ENCODE data around the gene PLXNA2. TPM values are rescaled to one million over a fixed set of nuclear protein-coding genes. Genes with fewer than 3 reads are reported as not detected.
A peak's percentile ranks its signal among the peaks of the same experiment; 100 is the strongest.

Gene PLXNA2
- total RNA-seq, 1 donor from 2014 or later = 54.8 TPM

DNA sequence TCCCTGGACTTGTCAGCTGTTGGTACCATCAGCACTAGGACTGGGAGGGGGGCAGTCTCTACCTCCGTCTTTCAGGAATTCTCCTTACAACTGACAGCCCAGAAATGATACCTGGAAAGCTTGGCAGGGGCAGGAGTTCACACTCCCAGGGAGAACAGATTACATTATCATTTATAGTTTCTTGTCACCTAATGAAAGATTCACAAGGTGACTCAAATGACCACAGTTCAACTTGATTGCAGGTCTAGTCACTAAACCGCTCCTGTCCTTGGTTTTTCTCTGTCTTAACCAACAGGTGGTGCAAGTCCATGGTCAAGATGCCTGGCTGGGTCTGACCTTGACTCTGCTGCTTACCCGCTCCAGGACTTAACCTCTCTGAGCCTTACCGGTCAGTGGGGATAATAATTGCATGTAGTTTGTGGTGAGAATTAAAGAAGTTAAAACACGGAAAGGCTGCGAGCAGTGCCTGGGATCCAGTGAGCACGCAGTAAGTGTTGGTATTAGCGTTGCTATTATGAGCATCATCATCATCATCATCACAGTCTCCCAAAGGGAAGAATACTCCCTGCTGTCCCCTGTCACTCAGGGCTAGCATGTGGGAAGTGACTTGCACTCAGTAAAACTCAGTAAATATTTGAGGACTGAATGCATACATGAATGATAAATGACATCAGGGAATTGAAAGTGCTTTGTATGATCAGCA, 207.9 kb downstream of the PLXNA2 start:
- peak; percentile 28 for DNase-seq

DNA sequence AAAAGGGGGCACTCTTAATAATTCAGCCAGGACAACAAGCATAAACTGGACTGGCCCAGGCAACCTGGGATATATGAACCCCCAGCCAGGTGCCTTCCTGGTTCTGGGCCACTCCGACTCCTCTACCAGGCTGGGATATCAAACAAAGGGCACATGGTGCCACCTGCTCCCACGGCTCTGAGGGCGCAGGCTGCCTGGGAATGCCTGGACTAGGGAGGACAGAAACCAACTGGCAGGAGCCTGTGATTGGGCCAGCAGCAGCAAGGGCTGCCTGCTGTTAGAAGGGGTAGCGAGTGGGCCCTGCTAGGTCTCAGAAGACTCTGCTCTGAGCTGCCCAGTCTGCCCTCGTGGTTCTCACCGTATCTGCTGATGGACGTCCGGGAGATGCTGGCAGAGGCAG, 210.0 kb downstream of the PLXNA2 start:
- no peak for DNase-seq

DNA sequence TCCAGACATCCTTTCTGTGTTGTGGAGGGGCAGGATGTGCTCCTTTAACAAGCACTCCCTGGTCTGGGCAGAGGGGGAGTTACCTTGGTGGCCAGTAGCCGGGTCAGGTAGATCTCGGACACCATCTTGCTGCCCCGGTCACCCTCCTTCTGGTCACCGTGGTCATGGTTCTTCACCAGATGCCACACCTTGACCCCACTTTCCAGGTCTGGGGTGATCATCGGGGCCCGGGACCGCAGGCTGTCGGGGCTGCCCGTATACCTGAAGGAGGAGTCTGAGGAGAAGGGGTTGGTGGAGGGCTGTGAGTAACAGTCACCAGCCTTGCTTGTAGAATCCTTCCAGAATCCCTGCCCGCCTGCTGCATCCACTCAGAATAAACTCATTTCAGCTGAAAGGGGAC, 210.9 kb downstream of the PLXNA2 start:
- DNase-seq = no peak

DNA sequence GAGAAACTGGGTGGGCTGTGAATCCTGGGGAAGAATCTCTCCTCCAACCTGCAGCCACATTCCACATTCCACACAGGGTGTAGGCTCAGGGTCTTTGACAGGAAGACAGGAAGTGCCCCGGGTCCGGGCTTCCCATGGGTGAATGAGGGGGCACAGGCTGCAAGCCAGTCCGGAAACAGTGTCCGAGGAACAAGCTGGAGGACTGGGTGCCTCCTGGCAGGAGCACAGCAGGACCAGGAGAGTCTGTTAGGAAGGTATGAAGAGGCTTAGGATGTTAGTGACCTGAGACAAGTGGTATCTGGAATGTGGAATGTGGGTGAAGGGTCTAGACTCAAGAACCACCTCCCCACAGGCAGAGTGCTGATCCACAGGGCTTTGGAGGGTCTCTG, 212.3 kb downstream of the PLXNA2 start:
- DNase-seq = no peak

DNA sequence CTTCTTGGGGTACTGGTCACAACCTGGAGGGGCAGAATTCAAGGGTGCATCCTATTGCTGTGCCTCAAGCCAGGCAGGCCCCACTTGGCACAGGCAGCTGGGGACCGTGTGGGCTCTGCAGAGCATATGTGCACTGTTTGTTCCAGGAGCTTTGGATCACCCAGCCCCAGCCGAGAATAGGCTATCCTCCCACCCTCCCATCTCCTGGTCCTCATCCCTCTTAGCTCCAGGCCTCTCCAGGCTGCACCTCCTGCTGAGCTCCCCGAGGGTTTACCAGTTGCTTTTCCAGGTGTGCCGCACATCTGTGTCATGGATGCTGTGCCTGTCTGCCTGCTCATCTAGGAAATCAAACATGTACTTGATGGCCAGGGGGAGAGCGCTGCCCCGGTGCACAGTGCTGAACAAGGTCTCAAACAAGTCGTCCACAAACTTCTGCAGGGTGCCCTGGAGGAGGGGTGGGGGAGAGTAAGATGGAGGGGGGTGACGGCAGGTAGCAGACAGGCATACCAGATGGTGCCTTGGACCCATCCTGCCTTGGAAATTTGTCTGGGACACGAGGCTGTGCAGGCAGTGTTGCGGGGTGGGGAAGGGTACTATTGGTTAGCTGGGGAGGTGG, 212.8 kb downstream of the PLXNA2 start:
- no peak for DNase-seq

DNA sequence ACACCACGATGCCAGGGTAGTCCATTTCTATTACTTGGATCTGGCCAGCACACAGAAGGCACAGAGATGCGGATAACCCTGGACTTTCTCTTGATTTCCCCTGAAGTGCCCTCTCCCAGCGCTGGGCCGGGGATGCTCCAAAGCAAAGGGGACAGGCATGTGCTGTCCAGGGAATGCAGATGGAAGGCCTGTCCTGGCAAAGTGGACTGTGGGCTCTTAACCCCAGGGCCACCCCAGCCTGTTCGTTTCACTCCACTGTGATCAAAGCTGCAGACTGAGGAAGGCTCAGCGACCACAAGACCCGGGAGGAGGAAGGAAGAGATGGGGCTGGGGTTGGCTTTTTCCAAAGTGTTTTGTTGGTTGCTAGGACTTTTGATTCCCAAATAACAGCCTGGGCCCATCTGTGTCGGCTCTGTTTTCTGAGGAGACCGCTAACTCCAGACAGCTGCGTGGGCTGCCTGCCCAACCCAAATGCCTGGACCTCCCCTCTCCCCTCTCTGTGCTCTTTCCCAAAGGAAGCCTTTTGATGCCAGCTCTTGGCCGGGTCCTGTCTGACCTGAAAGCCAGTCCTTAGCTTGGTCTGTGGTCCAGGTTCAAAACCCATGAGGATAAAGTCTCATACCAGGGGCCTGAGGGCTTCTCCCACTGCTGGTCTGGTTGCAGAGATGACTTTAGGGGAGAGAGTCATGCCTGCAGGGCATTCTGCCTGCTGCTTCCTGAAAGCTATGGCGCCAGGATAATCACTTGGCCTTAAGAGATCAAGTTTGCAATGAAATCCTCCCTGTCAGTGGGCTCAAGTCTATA, 213.7 kb downstream of the PLXNA2 start:
- peak; percentile 74 for DNase-seq

DNA sequence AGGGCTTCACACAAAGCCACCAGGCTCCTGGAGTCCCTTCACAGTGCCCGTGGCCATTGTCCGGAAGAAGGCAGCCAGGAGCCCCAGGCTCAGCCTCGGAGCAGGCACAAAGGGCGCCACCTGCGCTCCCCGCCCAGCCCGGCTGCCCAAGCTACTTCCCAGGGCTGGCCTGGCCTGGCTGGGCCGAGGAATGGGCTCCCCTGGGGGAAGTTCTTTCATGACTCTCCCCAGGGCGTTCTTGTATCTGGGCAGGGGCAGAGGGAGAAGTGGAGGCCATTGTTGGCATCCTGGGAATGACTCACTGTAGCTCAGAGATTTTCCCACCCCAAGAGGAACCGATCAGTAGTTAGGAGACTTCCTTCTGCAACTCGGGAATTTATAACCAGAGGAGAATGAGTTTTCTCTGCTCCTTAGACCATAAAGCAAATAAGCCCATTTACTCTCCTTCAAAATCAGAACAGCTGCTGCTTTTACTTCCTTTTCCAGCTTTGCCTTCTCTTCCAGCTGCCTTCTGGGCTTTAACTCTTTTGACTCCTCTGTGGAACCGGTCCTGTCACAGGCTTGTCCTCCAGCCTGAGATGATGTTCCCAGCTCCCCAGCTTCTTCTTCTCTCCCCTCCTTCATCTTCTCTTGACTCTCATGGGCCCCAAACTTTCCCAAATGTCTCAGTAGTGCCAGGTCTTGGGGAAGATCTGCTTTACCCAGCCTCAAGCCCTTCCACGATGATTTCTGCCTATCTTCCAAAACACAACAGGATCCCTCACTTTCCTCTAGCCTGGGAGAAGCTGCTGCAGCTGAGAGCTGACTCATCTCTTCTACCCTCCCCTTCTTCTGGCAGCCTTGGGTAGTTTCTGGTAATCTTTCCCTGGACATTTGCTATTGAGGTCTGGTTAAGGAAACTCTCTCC, 214.6 kb downstream of the PLXNA2 start:
- DNase-seq = peak; percentile 90

DNA sequence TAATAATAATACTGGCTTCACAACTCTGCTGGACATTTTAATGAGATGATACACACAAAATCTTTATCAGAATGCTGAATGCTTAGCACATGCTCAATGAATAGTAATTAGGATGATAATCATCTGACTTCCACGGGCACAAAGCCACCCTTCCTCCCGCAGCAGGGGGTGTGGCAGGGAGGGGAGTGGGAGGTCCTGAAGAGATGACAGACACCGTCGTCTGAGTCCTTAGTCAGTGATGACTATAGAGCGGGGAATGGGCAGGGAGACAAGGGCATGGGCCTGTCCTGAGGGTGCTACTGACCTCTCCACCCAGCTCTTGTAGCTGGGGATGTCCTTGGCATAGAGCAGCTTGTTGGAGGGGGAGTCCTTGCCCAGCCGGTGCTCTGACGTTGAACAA, 215.7 kb downstream of the PLXNA2 start:
- no peak for DNase-seq

DNA sequence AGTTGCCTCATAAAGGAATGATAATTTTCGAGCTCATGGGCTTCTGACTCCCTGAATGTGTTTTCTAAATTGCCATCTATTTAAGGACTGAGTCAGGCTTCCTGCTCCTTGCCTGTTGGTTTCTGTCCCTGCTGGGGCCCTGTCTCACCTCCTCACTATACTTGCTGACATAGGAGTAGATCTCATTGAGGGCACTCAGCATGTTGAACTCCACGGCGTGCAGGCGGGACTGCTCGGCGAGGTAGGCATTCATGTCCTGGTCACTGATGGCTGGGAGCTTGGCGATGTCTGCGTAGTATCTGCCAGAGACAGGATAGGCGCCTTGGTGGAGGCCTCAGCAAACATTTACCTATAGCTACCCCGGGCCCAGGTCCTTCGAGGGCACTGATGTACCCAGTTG, 216.3 kb downstream of the PLXNA2 start:
- no peak for DNase-seq

DNA sequence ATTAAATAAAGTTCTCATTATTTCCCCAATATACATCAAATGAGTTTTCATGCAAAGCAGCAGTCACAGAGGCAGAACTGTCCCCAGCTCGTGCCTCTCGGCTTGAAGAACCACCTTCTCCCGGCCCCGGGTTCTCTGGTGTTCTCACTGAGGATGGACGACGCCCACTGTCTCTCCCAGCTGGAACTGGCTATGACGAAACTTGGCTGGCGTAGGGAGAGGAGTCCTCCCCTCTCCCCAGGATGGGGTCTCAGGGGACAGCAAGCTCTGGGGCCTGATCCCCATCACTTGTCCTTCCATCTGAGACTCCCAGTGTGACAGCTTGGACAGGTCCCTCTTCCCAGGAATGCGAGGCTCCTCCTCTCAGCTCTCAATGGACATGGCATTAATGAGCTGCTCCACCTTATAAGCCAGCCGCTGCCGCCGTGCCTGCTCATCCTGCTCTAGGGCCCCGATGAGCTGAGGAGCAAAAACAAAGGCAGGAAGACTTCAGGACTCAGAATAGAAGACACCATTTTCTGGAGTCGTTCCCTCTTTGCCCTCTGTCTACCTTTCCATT, 217.2 kb downstream of the PLXNA2 start:
- no peak for DNase-seq

DNA sequence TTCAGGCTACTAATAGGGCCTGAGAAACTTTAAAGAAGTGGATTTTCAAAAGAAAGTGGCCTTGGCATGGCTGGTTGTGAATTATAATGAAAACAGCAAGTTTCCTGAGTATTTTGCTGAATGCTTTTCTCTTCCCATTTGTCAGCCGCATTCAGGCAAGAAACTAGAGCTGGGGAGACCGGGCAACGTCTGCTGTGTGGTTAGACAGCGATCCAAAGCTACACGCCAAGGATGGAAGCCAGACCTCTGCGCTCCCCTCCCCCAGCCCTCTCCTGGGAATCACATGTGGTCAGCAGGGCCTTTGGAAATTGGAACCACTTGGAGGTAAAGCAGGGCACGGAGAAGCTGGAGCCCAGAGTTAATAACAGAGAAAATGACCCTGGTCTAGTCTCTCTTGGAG, 219.2 kb downstream of the PLXNA2 start:
- DNase-seq = no peak

DNA sequence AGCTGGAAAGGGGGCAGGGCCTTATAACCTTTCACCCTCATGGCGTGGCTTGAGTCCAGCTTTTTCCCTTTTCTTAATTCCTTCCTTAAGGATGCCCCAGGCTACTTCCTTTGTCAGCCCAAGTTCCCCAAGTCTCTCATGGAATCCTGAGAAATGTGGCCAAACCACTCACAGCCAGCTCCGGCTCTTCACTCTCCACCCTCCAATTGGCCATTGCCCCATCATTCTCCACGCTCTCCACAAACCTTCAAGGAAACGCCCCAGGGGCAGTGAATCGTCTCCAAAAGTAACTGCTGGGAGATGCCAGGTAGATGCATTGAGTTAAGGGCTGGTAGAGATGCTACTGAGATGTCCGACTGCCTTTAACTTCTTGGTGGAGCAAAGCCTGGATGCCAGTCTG, 219.8 kb downstream of the PLXNA2 start:
- DNase-seq = no peak

DNA sequence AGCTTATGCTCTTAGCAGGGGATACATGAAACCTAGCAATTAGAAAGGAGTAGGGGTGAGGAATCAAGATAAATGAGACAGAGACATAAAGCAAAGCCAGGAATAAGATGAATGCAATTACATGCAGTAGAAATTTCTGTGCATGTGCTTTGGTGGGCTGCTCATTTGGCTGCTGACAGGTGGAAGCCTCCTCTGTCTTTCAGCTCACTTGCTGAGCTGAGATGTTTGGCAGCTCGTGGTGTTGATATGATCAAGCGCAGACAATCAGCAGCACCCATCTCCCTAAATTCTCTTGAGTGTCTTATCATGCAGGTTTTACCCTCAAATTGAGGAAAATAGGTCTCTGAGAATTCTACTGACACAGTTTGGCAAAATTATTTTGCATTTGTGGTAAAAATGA, 224.9 kb downstream of the PLXNA2 start:
- DNase-seq = no peak

DNA sequence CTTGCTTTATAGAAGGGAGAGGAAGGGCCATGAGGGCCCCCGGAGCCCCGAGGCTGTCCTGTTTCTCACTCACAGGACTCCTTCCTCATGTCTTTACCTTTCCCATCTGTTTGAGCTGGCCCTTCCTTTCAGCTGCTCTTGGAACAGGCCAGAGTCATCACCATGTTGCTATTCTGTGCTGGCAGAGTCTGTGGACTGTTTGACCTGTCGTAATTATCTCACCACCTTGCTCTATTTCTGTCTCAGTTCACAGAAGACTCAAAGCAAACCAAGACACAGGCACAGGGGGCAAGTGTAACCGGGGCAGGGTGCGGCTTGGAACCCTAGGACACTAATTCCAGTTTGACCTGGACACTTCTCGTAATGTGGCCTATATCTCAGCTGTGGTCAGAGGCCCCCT, 228.9 kb downstream of the PLXNA2 start:
- DNase-seq = no peak

DNA sequence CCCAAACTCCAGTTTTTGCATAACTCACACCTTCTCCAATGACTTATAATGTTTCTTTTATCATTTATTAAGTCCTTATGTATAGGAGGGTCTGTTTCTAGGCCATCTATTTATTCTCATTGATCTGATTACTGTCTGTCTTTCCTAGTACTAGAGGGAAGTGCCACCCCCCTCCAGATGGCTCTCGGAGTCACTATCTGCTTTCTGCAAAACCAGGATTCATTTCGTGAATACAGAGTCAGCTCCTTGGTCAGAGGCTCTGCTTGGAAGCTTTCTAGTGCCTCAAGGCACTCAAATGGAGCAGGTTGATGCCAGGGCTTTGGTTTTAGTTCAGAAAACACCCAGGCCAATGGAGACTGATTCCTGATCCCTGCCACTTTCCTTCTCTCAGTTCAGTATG, 231.0 kb downstream of the PLXNA2 start:
- DNase-seq = no peak

DNA sequence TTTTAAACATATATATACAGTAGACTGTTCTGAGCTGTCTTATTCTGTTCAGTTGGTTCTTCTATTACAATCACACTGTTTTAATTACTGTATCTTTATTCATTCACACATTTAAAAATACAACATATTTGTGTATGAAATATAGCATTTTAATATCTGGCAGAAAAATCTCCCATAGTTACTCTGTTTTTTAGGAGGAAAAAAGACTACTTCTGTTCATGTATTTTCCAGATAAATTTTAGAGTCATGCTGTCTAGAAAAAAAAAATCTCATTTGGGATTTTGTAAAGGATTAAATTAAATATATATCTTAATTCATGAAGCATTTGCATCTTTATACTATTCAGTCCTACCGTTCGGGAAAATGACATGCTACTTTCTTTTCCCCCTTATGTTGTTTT, 231.5 kb downstream of the PLXNA2 start:
- DNase-seq = no peak

DNA sequence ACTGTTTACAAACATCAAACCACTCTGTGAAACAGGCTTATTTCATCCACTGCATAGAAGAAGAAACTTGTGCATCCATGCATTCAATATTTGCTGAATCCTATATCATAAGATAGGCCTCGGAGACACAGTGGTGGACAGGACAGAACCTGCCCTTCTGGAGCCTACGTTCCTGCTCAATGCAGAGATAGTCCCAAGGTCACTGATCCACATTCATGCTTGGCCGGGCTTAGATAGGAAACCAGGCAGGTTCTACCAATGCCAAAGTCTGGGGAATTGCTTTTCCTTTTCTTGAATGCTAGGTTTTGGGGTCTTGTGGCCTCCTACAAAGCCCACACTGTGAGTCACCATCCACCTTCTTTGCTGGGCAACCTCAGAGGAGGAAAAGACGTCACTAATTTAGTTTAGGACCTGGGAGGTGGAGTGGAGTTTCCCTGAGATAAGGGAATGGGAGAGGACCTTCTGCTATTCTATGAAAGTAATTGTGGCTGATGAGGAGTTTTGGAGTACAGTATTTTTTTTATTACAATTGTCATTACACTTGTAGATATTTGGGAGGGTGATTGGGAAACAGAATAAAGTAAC, 233.6 kb downstream of the PLXNA2 start:
- no peak for DNase-seq

DNA sequence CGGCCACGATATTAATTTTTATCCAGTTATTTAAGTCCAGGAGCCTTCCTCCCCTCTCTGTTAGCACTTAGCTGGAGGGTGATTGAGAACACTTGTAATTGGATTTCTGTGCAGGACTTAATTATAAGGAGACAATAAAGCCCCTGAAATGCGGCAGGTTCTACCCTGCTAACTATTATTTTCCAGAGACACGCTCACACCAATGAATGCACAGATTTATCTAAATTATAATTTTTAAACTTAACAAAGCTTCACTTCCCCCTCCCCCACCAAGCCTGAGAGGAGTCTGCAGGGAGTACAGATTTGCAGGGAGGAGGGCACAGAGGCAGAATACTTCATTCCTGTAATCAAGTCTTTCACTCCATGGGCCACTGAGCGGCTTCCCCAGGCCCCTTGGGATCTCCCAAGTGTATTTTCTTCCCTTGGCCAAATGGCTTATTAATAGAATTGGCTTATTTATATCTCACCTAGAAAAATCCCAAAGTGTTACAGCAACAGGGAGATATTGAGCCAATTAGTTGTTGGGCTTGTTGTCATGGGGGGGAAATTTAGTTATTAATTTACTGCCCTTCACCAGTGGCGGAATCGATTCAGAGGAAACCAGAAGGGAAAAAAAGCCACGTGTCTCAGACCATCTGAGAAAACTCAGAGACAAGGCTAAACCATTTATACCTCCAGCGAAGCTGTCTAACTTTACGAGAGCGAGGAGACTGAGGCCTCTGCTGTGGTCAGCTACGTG, 234.3 kb downstream of the PLXNA2 start:
- DNase-seq = no peak

DNA sequence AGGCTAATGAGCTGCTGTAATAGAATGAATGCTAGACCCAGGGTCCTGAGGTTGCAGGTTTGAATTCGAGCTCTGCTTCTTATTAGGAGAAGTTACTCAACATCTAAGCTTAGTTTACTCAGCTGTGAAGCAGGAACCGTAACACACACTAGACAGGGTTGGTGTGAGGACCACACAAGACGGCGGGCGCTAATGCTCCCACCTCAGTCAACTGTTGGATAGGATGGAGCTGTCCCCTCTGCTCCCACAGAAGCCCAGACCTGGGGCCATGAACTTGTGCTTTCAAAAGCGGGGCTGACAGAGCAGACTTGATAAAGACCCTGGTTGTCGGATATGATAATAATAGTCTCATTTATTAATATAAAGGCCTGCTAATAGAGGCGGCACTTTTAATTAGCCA, 234.9 kb downstream of the PLXNA2 start:
- no peak for DNase-seq

DNA sequence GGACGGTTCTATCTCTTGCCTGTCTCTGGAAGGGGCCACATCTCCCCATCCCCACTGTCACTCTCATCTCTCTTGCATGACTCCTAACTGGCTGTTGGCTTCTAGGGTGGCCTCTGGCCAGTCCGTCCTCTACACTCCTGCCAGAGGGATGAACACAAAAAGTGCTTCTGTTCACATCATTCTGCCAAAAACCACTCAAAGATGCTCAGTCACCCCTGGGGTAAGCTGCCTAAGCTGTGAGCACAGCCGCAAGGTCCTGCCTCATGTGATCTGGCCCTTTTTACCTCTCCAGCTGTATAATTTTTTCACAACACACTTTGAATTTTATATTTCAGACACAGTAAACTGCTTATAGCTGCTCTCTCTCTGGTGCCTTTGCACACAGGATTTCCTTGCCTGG, 235.7 kb downstream of the PLXNA2 start:
- DNase-seq = no peak

DNA sequence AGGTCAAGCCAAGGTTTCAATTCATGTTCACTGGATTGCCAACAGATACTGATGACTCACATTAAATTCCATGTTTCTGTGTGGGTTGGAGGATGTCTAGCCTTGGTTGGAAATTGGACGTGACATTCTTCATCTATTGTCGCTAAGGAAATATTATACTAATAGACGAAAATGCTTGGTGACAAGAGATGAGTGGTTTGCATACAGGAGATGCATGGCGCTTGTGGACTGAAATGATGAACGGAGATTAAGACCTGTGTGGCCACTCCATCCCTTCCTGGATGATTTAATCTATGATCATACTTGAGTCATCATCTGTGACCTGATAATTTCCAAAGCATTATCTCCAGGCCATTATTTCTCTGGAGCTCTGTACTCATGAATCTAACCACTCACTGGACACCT, 236.2 kb downstream of the PLXNA2 start:
- DNase-seq = peak; percentile 51

Data from dermis blood vessel endothelial cell (primary cell).